Measurements from ENCODE around the gene KRTAP2-4.

The KRTAP2-4 gene

GRCh38 chr17:41029633-41030245, 35.9 kb downstream of the KRTAP2-4 start, which contains the start of gene KRTAP1-4:
TSS of gene KRTAP1-4 (minus strand) at chr17:41030195. CDS start at chr17:41030078, 117 bp downstream.
- no peak for DNase-seq

- DNase-seq: no peak
Measured at GRCh38 chr17:41026715-41027471, 38.8 kb downstream of the KRTAP2-4 start, which contains the start of gene KRTAP1-5. TSS of gene KRTAP1-5 (minus strand) at chr17:41027208. CDS start at chr17:41027155, 53 bp downstream.

GRCh38 chr17:41024697-41025096, 41.0 kb downstream of the KRTAP2-4 start:
- DNase-seq: no peak

- no peak for DNase-seq
Measured at GRCh38 chr17:41020336-41020735, 45.3 kb downstream of the KRTAP2-4 start.

GRCh38 chr17:41019415-41019814, 46.3 kb downstream of the KRTAP2-4 start:
- DNase-seq: no peak

- no peak for DNase-seq
Measured at GRCh38 chr17:41018541-41018940, 47.1 kb downstream of the KRTAP2-4 start.

- DNase-seq: no peak
Measured at GRCh38 chr17:41016578-41017215, 49.0 kb downstream of the KRTAP2-4 start.

GRCh38 chr17:41015454-41015853, 50.2 kb downstream of the KRTAP2-4 start:
- no peak for DNase-seq

All from NCI-H510A treated with DMSO at 0.1 percent for 48 hours (cell line).